Stimulated activated CD4-positive, alpha-beta T cell treated with anti-CD3 and anti-CD28 coated beads, TNF-alpha, amount 100 ng/mL, for 1 hour (primary cell): ENCODE measurements around the gene AOC2.
"Not testable (repeated sequence)": the region's sequence is repeated elsewhere in the genome, so short reads cannot be mapped to it uniquely, and the experiment has no call there.

Experiments
- DNase-seq, 3 donors: peaks; one replicate each; pipeline ENCODE4 v3.0.0-alpha.2; 2020; ENCODE audit warnings: low read depth in 3 of 3, low spot score in 1 of 3

The AOC2 gene

GRCh38 chr17:42853004-42853403, 8.6 kb downstream of the AOC2 start:
- DNase-seq = no peak

GRCh38 chr17:42853597-42853967, 9.2 kb downstream of the AOC2 start:
- no peak for DNase-seq

- no peak for DNase-seq
These were observed 9.8 kb downstream of the AOC2 start for GRCh38 chr17:42853968-42854790.

GRCh38 chr17:42855048-42855596, 10.7 kb downstream of the AOC2 start:
- no peak for DNase-seq

GRCh38 chr17:42856093-42856492, 11.7 kb downstream of the AOC2 start:
- DNase-seq = not testable (repeated sequence)

GRCh38 chr17:42856516-42856915, 12.1 kb downstream of the AOC2 start:
- not testable (repeated sequence) for DNase-seq

GRCh38 chr17:42857389-42857788, 13.0 kb downstream of the AOC2 start:
- no peak for DNase-seq

- DNase-seq = no peak
These were observed 21.3 kb downstream of the AOC2 start for GRCh38 chr17:42865638-42866094.

GRCh38 chr17:42866216-42866615, 21.8 kb downstream of the AOC2 start:
- no peak for DNase-seq

- DNase-seq = no peak
These were observed 22.5 kb downstream of the AOC2 start for GRCh38 chr17:42866631-42867575.

- not testable (repeated sequence) for DNase-seq
These were observed 23.4 kb downstream of the AOC2 start for GRCh38 chr17:42867694-42868261.

- DNase-seq = no peak
These were observed 24.0 kb downstream of the AOC2 start for GRCh38 chr17:42868338-42868737.

- DNase-seq = no peak
These were observed 27.3 kb downstream of the AOC2 start for GRCh38 chr17:42871647-42872046.

- DNase-seq = no peak
These were observed 28.0 kb downstream of the AOC2 start for GRCh38 chr17:42872251-42872965.

- DNase-seq = no peak
These were observed 28.9 kb downstream of the AOC2 start for GRCh38 chr17:42873315-42873714.

- not testable (repeated sequence) for DNase-seq
These were observed 29.7 kb downstream of the AOC2 start for GRCh38 chr17:42873932-42874695.

GRCh38 chr17:42877037-42877436, 32.7 kb downstream of the AOC2 start:
- DNase-seq = no peak

- DNase-seq = no peak
These were observed 33.9 kb downstream of the AOC2 start for GRCh38 chr17:42878123-42878880.

GRCh38 chr17:42878924-42879595, 34.7 kb downstream of the AOC2 start:
- DNase-seq = no peak
